Measurements from ENCODE around the gene KIF3B. TPM values are rescaled to one million over a fixed set of nuclear protein-coding genes. Genes with fewer than 3 reads are reported as not detected.
A peak's percentile ranks its signal among the peaks of the same experiment; 100 is the strongest.

KIF3B gene
- polyA plus RNA-seq, 1 donor (not counting 4 experiments of a cell fraction or from before 2014, with no cell fraction given): 20.3 TPM

DNA sequence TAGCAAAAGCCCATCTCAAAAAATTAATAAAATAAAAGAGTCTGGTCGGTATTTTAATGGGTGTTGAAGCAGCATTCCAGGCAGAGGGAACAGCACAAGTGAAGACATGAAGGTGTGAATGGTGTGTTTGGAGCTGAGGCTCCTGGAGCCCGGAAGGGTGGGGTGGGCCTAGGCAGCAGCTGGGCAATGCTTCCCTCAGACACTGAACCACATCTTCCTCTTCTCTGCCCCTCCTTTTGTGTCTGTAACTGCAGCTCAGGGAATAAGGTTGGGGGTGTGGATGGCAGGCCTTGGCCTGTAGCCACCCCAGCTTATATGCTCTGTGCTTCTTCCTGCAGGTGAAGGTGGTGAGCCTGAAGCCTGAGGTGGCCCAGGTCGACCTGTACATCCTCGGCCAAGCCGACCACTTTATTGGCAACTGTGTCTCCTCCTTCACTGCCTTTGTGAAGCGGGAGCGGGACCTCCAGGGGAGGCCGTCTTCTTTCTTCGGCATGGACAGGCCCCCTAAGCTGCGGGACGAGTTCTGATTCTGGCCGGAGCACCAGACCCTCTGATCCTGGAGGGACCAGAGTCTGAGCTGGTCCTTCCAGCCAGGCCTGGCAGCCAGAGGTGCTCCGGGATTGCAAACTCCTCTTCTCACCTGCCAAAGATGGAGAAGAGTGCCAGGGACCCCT is 43.2 kb upstream of the KIF3B start:
- dilution Hi-C loops (cut with MboI; ENCODE audit: extremely low pct_ligation_motif_present, low sequenced_read_pairs): no loop called here
- Histone ChIP-seq H3K4me1 (ENCODE audit: control insufficient read depth, extremely low read depth, insufficient read depth, low read length) (peaks cover 9% of the 10 kb centered on the region), H2AFZ (ENCODE audit: control insufficient read depth, low read length) (no peak overlapping the region), H3K9ac (ENCODE audit: control insufficient read depth, extremely low read depth, insufficient read depth, low read length) (no peak overlapping the region), H3K79me2 (ENCODE audit: control insufficient read depth, insufficient read depth, low read length) (no peaks in the 10 kb centered on the region), H3K4me2 (ENCODE audit: control insufficient read depth, extremely low read depth, insufficient read depth, low read depth, low read length) (no peak overlapping the region), H3K27me3 (ENCODE audit: control insufficient read depth, extremely low read depth, insufficient read depth, low read length) (no peaks in the 10 kb centered on the region), H3K9me3 (ENCODE audit: control insufficient read depth, low read depth, low read length) (no peaks in the 10 kb centered on the region), H3K36me3 (ENCODE audit: control insufficient read depth in 2 of 2, extremely low read depth in 1 of 2, insufficient read depth in 2 of 2, low read length in 2 of 2) (peaks cover 29 to 40% of the 10 kb centered on the region in 2 experiments), H4K20me1 (ENCODE audit: control insufficient read depth, extremely low read depth, insufficient read depth, low read length) (no peaks in the 10 kb centered on the region), H3K4me3 (ENCODE audit: control insufficient read depth in 2 of 3, extremely low read depth in 1 of 3, insufficient read depth in 2 of 3, low read depth in 1 of 3, low read length in 3 of 3) (no peak overlapping the region), H3K27ac (ENCODE audit: control insufficient read depth, insufficient read depth, low read length) (no peak overlapping the region), H3K9me1 (ENCODE audit: control insufficient read depth, extremely low read depth, insufficient read depth, low read length) (peaks cover 6% of the 10 kb centered on the region)
- TF ChIP-seq EZH2 (IDR thresholded peaks at IDR 0.05; ENCODE audit: low read length): no peak
- TF ChIP-seq, protein P1, sequence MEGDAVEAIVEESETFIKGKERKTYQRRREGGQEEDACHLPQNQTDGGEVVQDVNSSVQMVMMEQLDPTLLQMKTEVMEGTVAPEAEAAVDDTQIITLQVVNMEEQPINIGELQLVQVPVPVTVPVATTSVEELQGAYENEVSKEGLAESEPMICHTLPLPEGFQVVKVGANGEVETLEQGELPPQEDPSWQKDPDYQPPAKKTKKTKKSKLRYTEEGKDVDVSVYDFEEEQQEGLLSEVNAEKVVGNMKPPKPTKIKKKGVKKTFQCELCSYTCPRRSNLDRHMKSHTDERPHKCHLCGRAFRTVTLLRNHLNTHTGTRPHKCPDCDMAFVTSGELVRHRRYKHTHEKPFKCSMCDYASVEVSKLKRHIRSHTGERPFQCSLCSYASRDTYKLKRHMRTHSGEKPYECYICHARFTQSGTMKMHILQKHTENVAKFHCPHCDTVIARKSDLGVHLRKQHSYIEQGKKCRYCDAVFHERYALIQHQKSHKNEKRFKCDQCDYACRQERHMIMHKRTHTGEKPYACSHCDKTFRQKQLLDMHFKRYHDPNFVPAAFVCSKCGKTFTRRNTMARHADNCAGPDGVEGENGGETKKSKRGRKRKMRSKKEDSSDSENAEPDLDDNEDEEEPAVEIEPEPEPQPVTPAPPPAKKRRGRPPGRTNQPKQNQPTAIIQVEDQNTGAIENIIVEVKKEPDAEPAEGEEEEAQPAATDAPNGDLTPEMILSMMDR (optimal IDR thresholded peaks at IDR 0.05 in 1 of 3, IDR thresholded peaks at IDR 0.05 in 1 of 3, conservative IDR thresholded peaks at IDR 0.05 in 1 of 3; ENCODE audit: extremely low read depth in 1 of 3, insufficient read depth in 2 of 3, low read length in 3 of 3): no peak
- DNase-seq (ENCODE audit: low read depth, low spot score) (no peak), FAIRE-seq (no peak)

DNA sequence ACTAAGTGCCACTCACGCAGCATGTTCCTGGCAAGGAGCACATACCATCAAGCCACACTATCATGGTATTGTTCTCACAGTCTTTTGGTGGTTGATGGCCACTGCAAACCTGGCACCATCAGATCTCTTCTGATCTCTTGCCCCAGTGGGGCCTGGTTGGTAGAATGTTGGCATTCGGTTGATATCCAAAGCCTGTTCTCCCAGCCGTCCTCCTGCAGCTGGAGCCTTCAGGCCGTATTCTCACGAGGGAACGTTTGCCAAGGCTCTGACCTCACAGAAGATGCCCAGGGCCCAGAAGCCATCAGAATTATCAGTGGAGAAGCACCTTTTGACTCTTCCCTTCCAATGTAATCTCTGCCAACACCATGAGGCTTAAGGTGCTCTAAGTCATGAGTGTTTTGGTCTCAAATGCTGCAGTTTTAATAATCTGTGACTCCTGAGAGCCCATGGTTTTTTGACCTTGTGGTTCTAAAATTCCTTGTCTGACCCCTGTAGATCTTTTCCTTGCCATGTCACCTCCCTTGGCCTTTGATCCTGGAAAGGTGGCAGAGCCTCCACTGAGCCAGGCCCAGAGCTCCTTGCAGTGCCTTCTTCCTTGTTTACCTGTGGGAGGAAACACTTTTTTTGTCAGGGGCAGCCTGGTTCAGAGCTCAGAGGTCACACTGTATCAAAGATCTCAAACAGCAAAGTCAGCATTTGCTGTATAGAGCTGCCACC is 42.0 kb upstream of the KIF3B start:
- peaks cover 27 to 36% of the 10 kb centered on the region in 2 experiments for H3K36me3 ChIP-seq (ENCODE audit: control insufficient read depth in 2 of 2, extremely low read depth in 1 of 2, insufficient read depth in 2 of 2, low read length in 2 of 2)
- no peaks in the 10 kb centered on the region for H4K20me1 ChIP-seq (ENCODE audit: control insufficient read depth, extremely low read depth, insufficient read depth, low read length)
- H3K4me2 ChIP-seq (ENCODE audit: control insufficient read depth, extremely low read depth, insufficient read depth, low read depth, low read length): peak overlapping the region; percentile 29
- no peak for TF ChIP-seq EZH2 (IDR thresholded peaks at IDR 0.05; ENCODE audit: low read length)
- TF ChIP-seq, protein P1 (optimal IDR thresholded peaks at IDR 0.05 in 1 of 3, IDR thresholded peaks at IDR 0.05 in 1 of 3, conservative IDR thresholded peaks at IDR 0.05 in 1 of 3; ENCODE audit: extremely low read depth in 1 of 3, insufficient read depth in 2 of 3, low read length in 3 of 3): no peak
- no peaks in the 10 kb centered on the region for H3K79me2 ChIP-seq (ENCODE audit: control insufficient read depth, insufficient read depth, low read length)
- DNase-seq (ENCODE audit: low read depth, low spot score): no peak
- dilution Hi-C loops (cut with MboI; ENCODE audit: extremely low pct_ligation_motif_present, low sequenced_read_pairs): no loop called here
- peaks cover 6% of the 10 kb centered on the region for H3K9me1 ChIP-seq (ENCODE audit: control insufficient read depth, extremely low read depth, insufficient read depth, low read length)
- H3K9me3 ChIP-seq (ENCODE audit: control insufficient read depth, low read depth, low read length): no peaks in the 10 kb centered on the region
- peaks cover 9% of the 10 kb centered on the region for H3K4me1 ChIP-seq (ENCODE audit: control insufficient read depth, extremely low read depth, insufficient read depth, low read length)
- no peak overlapping the region for H3K27ac ChIP-seq (ENCODE audit: control insufficient read depth, insufficient read depth, low read length)
- no peaks in the 10 kb centered on the region for H3K27me3 ChIP-seq (ENCODE audit: control insufficient read depth, extremely low read depth, insufficient read depth, low read length)
- no peak for FAIRE-seq
- no peak overlapping the region for H3K9ac ChIP-seq (ENCODE audit: control insufficient read depth, extremely low read depth, insufficient read depth, low read length)
- H3K4me3 ChIP-seq (ENCODE audit: control insufficient read depth in 2 of 3, extremely low read depth in 1 of 3, insufficient read depth in 2 of 3, low read depth in 1 of 3, low read length in 3 of 3): no peak overlapping the region
- no peak overlapping the region for H2AFZ ChIP-seq (ENCODE audit: control insufficient read depth, low read length)

All from keratinocyte (primary cell).